Ovary (tissue), 3 donors: ENCODE data around the gene LCN10.

ENCODE experiments used
- EP300 ChIP-seq: sonication (generic); formaldehyde crosslinking; IDR thresholded peaks from one replicate; pipeline ENCODE4 v1.6.1; 2017; ENCODE audit warnings: antibody characterized with exemption
- POLR2A ChIP-seq: fragments of 450-650 bp; IDR thresholded peaks from one replicate; pipeline ENCODE4 v1.6.1; 2017; ENCODE audit warnings: antibody characterized with exemption, mild to moderate bottlenecking, moderate library complexity
- TF ChIP-seq, protein P1 (sequence below), 3 donors: fragments of 450-650 bp in 2 of 3; fragments of 200-600 bp in 1 of 3; IDR thresholded peaks; one replicate each; pipeline versions ENCODE4 v1.5.1 to v1.8.0; 2016 to 2022; ENCODE audit warnings: antibody characterized with exemption in 3 of 3, mild to moderate bottlenecking in 1 of 3
- donor health status: DM: no; HTN: no; CAD: no.

DNA sequence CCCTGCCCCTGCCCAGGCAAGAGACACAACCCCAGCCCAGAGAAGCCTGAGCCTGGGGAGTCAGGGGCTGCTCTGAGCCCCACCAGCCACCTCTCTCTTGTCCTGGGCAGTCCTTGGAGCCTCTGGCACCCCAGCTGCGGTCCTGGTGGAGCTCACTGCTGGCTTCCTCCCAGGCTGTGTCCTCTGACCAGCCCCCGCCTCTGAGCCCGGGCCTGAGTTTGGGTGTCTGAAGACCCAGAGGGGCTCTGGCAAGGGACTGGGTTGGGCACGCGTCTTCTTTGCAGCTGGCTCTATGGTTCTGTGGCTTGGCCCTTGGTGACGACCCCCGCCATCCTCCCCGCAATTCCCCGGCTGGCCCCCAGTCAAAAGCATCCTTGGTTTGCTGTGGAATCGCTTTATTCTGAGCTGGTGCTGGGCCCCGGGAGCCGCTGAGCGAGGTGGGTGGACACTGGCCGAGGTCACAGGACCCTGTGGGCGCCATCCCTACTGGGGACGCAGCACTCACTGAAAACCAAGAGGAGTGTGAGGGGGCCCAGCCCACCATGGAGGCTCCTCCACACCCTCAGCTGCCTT is 985 bp upstream of the LCN10 start:
- TF ChIP-seq, protein P1, sequence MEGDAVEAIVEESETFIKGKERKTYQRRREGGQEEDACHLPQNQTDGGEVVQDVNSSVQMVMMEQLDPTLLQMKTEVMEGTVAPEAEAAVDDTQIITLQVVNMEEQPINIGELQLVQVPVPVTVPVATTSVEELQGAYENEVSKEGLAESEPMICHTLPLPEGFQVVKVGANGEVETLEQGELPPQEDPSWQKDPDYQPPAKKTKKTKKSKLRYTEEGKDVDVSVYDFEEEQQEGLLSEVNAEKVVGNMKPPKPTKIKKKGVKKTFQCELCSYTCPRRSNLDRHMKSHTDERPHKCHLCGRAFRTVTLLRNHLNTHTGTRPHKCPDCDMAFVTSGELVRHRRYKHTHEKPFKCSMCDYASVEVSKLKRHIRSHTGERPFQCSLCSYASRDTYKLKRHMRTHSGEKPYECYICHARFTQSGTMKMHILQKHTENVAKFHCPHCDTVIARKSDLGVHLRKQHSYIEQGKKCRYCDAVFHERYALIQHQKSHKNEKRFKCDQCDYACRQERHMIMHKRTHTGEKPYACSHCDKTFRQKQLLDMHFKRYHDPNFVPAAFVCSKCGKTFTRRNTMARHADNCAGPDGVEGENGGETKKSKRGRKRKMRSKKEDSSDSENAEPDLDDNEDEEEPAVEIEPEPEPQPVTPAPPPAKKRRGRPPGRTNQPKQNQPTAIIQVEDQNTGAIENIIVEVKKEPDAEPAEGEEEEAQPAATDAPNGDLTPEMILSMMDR (IDR thresholded peaks at IDR 0.05) = no peak
- no peak for TF ChIP-seq POLR2A
- no peak for TF ChIP-seq EP300
